Measurements from ENCODE around the gene NTSR1.

DNA sequence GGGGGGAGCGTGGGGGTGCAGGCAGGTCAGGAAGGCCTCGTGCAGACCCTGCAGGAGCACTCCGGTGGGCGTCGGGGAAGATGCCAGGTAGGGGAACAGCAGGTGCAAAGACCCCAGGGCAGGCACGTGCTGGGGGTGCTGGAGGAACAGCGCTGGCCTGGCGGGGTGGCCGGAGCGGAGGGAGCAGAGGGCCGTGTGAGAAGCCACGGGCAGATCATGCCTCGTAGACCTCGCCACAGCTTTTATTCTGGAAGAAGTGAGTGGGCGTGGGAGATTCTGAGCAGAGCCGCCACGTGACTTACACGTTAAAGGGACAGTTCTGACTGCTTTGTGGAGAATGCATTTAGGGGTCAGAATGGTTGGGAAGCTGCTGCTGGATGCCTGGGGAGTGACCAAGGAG is 9.3 kb downstream of the NTSR1 start:
- TF ChIP-seq POLR2AphosphoS5 (IDR thresholded peaks at IDR 0.05; ENCODE audit: low read depth) (no peak), GABPA (IDR thresholded peaks at IDR 0.05; ENCODE audit: low read depth) (no peak), SPI1 (IDR thresholded peaks at IDR 0.05; ENCODE audit: borderline replicate concordance, low read depth) (no peak)
- TF ChIP-seq, protein P1, sequence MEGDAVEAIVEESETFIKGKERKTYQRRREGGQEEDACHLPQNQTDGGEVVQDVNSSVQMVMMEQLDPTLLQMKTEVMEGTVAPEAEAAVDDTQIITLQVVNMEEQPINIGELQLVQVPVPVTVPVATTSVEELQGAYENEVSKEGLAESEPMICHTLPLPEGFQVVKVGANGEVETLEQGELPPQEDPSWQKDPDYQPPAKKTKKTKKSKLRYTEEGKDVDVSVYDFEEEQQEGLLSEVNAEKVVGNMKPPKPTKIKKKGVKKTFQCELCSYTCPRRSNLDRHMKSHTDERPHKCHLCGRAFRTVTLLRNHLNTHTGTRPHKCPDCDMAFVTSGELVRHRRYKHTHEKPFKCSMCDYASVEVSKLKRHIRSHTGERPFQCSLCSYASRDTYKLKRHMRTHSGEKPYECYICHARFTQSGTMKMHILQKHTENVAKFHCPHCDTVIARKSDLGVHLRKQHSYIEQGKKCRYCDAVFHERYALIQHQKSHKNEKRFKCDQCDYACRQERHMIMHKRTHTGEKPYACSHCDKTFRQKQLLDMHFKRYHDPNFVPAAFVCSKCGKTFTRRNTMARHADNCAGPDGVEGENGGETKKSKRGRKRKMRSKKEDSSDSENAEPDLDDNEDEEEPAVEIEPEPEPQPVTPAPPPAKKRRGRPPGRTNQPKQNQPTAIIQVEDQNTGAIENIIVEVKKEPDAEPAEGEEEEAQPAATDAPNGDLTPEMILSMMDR (IDR thresholded peaks at IDR 0.05; ENCODE audit: insufficient read depth, low read length): no peak
- TF ChIP-seq, protein P2, sequence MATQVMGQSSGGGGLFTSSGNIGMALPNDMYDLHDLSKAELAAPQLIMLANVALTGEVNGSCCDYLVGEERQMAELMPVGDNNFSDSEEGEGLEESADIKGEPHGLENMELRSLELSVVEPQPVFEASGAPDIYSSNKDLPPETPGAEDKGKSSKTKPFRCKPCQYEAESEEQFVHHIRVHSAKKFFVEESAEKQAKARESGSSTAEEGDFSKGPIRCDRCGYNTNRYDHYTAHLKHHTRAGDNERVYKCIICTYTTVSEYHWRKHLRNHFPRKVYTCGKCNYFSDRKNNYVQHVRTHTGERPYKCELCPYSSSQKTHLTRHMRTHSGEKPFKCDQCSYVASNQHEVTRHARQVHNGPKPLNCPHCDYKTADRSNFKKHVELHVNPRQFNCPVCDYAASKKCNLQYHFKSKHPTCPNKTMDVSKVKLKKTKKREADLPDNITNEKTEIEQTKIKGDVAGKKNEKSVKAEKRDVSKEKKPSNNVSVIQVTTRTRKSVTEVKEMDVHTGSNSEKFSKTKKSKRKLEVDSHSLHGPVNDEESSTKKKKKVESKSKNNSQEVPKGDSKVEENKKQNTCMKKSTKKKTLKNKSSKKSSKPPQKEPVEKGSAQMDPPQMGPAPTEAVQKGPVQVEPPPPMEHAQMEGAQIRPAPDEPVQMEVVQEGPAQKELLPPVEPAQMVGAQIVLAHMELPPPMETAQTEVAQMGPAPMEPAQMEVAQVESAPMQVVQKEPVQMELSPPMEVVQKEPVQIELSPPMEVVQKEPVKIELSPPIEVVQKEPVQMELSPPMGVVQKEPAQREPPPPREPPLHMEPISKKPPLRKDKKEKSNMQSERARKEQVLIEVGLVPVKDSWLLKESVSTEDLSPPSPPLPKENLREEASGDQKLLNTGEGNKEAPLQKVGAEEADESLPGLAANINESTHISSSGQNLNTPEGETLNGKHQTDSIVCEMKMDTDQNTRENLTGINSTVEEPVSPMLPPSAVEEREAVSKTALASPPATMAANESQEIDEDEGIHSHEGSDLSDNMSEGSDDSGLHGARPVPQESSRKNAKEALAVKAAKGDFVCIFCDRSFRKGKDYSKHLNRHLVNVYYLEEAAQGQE (IDR thresholded peaks at IDR 0.05; ENCODE audit: insufficient replicate concordance, low read depth): no peak
